ENCODE results near the gene MBP.

Gene MBP

GRCh38 chr18:77049938-77050337 is 82.6 kb downstream of the MBP start:
- no peaks in the 10 kb centered on the region for H3K36me3 ChIP-seq (ENCODE audit: low read depth)
- no peak overlapping the region for H3K27ac ChIP-seq (ENCODE audit: poor library complexity, severe bottlenecking)
- no peaks in the 10 kb centered on the region for H3K9me3 ChIP-seq (ENCODE audit: severe bottlenecking)
- no peak overlapping the region for H3K4me3 ChIP-seq (ENCODE audit: severe bottlenecking)
- no peak for ATAC-seq (ENCODE audit: low read depth)
- no peaks in the 10 kb centered on the region for H3K4me1 ChIP-seq (ENCODE audit: insufficient read depth, poor library complexity, severe bottlenecking)
- DNase-seq (ENCODE audit: low spot score), result no peak
- TF ChIP-seq CTCF (IDR thresholded peaks at IDR 0.05; ENCODE audit: poor library complexity, severe bottlenecking), result no peak
- H3K27me3 ChIP-seq (ENCODE audit: insufficient read depth, poor library complexity, severe bottlenecking), result no peaks in the 10 kb centered on the region

- Histone ChIP-seq H3K9me3 (ENCODE audit: severe bottlenecking) (no peaks in the 10 kb centered on the region), H3K27ac (ENCODE audit: poor library complexity, severe bottlenecking) (no peak overlapping the region), H3K4me1 (ENCODE audit: insufficient read depth, poor library complexity, severe bottlenecking) (no peaks in the 10 kb centered on the region), H3K4me3 (ENCODE audit: severe bottlenecking) (no peak overlapping the region), H3K36me3 (ENCODE audit: low read depth) (no peaks in the 10 kb centered on the region; the same call in 1 of the 2 replicates), H3K27me3 (ENCODE audit: insufficient read depth, poor library complexity, severe bottlenecking) (no peaks in the 10 kb centered on the region)
- TF ChIP-seq CTCF (IDR thresholded peaks at IDR 0.05; ENCODE audit: poor library complexity, severe bottlenecking), result no peak
- DNase-seq (ENCODE audit: low spot score), result no peak
- no peak for ATAC-seq (ENCODE audit: low read depth)
These were observed 84.7 kb downstream of the MBP start for GRCh38 chr18:77047803-77048419.

- no peak for ATAC-seq (ENCODE audit: low read depth)
- Histone ChIP-seq H3K27ac (ENCODE audit: poor library complexity, severe bottlenecking) (no peak overlapping the region), H3K4me1 (ENCODE audit: insufficient read depth, poor library complexity, severe bottlenecking) (no peaks in the 10 kb centered on the region), H3K36me3 (ENCODE audit: low read depth) (no peaks in the 10 kb centered on the region; the same call in 1 of the 2 replicates), H3K27me3 (ENCODE audit: insufficient read depth, poor library complexity, severe bottlenecking) (no peaks in the 10 kb centered on the region), H3K9me3 (ENCODE audit: severe bottlenecking) (no peaks in the 10 kb centered on the region), H3K4me3 (ENCODE audit: severe bottlenecking) (no peak overlapping the region)
- no peak for DNase-seq (ENCODE audit: low spot score)
- no peak for TF ChIP-seq CTCF (IDR thresholded peaks at IDR 0.05; ENCODE audit: poor library complexity, severe bottlenecking)
These were observed 85.6 kb downstream of the MBP start for GRCh38 chr18:77046994-77047393.

GRCh38 chr18:77046409-77046808 is 86.2 kb downstream of the MBP start:
- no peak overlapping the region for H3K4me3 ChIP-seq (ENCODE audit: severe bottlenecking)
- no peaks in the 10 kb centered on the region; the same call in 1 of the 2 replicates for H3K36me3 ChIP-seq (ENCODE audit: low read depth)
- ATAC-seq (ENCODE audit: low read depth), result no peak
- no peaks in the 10 kb centered on the region for H3K27me3 ChIP-seq (ENCODE audit: insufficient read depth, poor library complexity, severe bottlenecking)
- H3K9me3 ChIP-seq (ENCODE audit: severe bottlenecking), result no peaks in the 10 kb centered on the region
- H3K27ac ChIP-seq (ENCODE audit: poor library complexity, severe bottlenecking), result no peak overlapping the region
- no peaks in the 10 kb centered on the region for H3K4me1 ChIP-seq (ENCODE audit: insufficient read depth, poor library complexity, severe bottlenecking)
- DNase-seq (ENCODE audit: low spot score), result no peak
- no peak for TF ChIP-seq CTCF (IDR thresholded peaks at IDR 0.05; ENCODE audit: poor library complexity, severe bottlenecking)

- Histone ChIP-seq H3K27me3 (ENCODE audit: insufficient read depth, poor library complexity, severe bottlenecking) (no peaks in the 10 kb centered on the region), H3K4me1 (ENCODE audit: insufficient read depth, poor library complexity, severe bottlenecking) (no peaks in the 10 kb centered on the region), H3K27ac (ENCODE audit: poor library complexity, severe bottlenecking) (no peak overlapping the region), H3K4me3 (ENCODE audit: severe bottlenecking) (no peak overlapping the region), H3K9me3 (ENCODE audit: severe bottlenecking) (no peaks in the 10 kb centered on the region), H3K36me3 (ENCODE audit: low read depth) (no peaks in the 10 kb centered on the region; the same call in 1 of the 2 replicates)
- DNase-seq (ENCODE audit: low spot score) (no peak), ATAC-seq (ENCODE audit: low read depth) (no peak)
- TF ChIP-seq CTCF (IDR thresholded peaks at IDR 0.05; ENCODE audit: poor library complexity, severe bottlenecking), result no peak
These were observed 86.9 kb downstream of the MBP start for GRCh38 chr18:77045677-77046076.
